Right hindlimb (tissue), 1 donor: ENCODE data around the gene OR7G1.
"Not testable (repeated sequence)": the region's sequence is repeated elsewhere in the genome, so short reads cannot be mapped to it uniquely, and the experiment has no call there.

ENCODE experiments used
- DNase-seq: peaks from one replicate; pipeline ENCODE4 v3.0.0-alpha.2; 2018

OR7G1 gene

GRCh38 chr19:9076901-9077300 is 38.7 kb downstream of the OR7G1 start:
- DNase-seq: peak; percentile 39

GRCh38 chr19:9075064-9075949 is 40.3 kb downstream of the OR7G1 start:
- peak; percentile 83 for DNase-seq

- no peak for DNase-seq
Measured at GRCh38 chr19:9073806-9074205, 41.8 kb downstream of the OR7G1 start.

- DNase-seq: not testable (repeated sequence)
Measured at GRCh38 chr19:9071720-9072119, 43.8 kb downstream of the OR7G1 start.

GRCh38 chr19:9070066-9070465 is 45.5 kb downstream of the OR7G1 start:
- DNase-seq: no peak

GRCh38 chr19:9065457-9066014 is 50.0 kb downstream of the OR7G1 start:
- DNase-seq: no peak
